HUDEP-2 (cell line): Measurements from ENCODE around the gene VAV2.

Source experiments
- DNase-seq, 76 experiments: peaks; one replicate each; lab custom pipeline; 2025; ENCODE audit not compliant: unreplicated experiment in 76 of 76; lab: John Stamatoyannopoulos, UW

Gene VAV2

GRCh38 chr9:133791735-133792649 lies 200.1 kb downstream of the VAV2 start:
- DNase-seq = no peak

- DNase-seq = no peak
These were observed 201.1 kb downstream of the VAV2 start for GRCh38 chr9:133791069-133791468.

DNA sequence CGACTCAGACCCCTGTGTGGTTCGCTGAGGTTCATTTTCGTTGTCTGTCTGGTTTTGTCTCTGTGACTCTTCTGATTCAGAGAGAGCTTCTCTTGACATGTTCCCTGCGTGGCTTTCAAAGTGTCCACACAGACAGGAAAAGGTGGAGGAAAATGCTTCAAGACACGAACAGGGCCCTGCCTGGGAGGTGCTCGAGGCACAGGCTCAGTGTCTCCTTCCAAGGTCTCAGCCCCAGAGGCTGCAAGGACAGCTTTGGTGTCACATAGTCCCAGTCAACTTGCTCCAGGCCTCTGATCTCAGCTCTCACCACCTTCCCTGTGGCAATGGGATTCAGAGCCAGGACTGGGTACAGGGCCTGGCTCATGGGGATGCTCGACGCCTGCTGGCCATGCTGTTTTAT lies 202.3 kb downstream of the VAV2 start:
- DNase-seq = no peak

DNA sequence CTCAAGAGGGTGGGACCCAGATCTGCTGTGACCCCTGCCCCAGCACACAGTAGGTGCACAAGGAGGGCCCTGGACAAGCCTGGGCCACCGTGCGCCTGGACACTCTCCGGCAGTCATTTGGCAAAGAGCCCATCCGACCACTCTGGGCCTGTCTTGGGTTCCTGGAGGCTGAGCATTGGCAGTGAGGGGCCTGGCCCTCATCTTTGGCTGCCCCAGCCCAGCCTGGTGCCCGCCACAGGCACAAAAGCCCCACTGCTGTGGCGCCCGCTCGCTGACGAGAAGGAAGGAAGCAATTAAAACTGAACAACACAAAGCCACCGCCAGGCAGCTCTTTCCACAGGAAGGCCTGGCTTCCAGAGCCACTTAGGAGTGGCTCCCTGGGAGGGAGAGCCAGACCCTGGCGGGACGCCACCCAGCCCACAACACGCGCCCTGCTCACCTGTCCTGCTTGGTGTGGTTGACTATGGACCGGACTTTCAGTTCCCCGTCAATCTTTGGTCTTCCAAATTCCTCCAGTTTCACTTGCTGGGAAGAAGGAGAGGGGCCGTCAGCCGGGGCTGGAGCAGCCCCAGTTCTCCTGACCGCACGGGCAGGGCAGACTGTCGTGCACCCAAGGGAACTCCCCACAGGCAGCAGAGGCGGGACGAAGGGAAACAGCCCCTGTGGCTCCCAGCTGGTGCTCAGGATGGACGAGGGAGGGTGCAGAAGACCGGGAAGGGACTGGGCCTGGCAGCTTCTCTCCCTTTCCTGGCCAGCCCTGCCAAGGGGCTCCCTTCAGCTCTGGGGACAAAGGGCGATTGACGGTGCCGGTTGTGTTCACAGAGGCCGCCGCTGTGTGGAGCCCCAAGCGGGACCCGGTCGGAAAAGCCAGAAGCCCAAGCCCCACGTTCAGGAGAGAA lies 203.1 kb downstream of the VAV2 start:
- DNase-seq = no peak

GRCh38 chr9:133788045-133788818 lies 203.9 kb downstream of the VAV2 start:
- DNase-seq = no peak

DNA sequence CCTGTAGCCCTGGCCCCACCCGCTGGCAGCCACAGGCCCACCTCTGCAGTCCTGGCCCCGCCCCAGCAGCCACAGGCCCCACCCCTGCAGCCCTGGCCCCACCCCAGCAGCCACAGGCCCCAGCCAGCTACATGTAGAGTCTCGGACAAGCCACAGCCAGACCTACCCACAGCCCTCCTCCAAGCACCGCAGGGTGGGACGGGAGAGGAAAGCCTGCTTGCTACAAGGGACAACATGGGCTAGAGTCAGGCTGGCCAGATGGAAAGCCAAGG lies 204.4 kb downstream of the VAV2 start:
- DNase-seq = peak in 50 of 76 experiments; percentile 6 to 66 (median 40)

- no peak for DNase-seq
These were observed 205.0 kb downstream of the VAV2 start for GRCh38 chr9:133786907-133787753.

- DNase-seq = no peak
These were observed 205.8 kb downstream of the VAV2 start for GRCh38 chr9:133786371-133786753.

GRCh38 chr9:133785753-133786370 lies 206.3 kb downstream of the VAV2 start:
- no peak for DNase-seq

DNA sequence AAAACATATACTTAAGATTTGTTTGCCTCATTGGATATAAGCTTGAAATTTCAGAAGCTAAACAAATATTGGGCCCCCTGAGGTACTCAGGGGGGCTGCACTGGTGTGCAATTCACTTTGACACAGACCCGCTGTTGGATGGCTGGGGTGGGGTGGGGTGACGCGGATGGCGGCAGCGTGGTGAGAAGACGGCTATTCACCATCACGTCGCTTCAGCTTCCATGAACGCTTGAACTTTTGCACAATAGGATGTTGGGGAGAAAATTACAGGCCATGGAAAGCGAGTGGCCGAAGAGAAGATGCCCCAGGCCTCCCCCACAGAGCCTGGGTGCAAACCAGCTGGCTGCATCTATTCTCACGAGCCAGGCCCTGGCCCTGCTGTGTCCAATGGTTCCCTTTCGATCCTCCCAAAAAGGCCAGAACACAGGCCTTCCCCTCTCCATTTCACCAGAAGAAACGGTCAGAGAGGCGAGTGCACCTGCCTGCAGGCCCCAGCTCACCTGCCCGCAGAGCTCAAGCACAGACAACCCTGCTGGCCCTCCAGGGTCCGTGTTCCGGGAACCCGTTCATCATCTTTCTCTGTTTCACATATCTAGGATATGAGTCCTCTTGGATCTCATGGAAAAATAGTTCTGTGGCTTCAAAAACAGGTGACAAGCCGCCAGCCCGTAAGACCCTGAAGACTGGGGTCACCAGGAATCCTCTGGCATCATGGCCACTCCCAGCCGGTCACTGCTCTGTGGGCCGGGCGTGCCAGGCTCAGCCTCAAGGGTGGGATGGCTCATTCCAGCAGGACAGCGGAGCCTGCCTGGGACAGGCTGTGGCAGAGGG lies 207.2 kb downstream of the VAV2 start:
- no peak for DNase-seq

- DNase-seq = no peak
These were observed 208.8 kb downstream of the VAV2 start for GRCh38 chr9:133783331-133783731.

GRCh38 chr9:133782157-133783130 lies 209.7 kb downstream of the VAV2 start:
- peak in 55 of 76 experiments; percentile 2 to 65 (median 31) for DNase-seq

- no peak for DNase-seq
These were observed 210.3 kb downstream of the VAV2 start for GRCh38 chr9:133781828-133782135.

DNA sequence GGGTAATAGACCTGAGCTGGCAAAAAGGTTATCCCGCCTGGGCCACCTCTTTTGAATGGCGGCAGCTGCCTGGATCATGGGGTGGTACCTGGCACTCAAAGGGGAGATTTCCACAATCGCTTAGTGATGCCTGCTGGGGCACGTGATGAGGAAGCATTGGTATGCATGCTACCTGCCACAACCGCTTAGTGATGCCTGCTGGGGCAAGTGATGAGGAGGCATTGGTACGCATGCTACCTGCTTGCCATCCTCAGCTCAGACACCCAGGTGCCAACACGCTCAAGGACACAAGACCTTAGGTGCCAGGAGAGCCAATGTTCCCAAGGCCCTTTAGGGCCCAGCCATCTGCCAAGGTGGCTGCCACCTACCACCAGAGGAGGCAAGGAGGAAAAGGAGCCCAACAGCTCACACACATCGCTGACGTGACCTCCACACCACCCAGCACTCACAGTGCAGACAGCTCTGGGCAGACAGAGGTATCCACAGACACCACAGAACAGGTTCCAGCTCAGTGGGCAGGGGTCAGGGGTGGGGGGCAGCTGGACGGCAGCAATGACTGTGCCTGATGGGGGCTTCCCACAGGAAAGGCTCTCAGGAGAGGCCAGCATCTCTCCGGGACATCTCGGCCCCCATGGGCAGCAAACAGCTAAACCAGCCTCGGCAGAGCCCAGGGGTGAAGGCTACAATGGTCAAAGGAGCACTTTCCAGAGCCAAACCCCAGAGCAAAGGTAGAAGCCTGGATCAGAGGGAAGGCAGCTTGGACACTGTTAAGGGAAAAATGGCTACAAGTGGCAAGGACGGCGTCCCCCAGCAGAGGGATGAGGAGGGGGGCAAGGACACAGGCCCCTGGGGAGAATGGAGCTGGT lies 210.9 kb downstream of the VAV2 start:
- DNase-seq = no peak

DNA sequence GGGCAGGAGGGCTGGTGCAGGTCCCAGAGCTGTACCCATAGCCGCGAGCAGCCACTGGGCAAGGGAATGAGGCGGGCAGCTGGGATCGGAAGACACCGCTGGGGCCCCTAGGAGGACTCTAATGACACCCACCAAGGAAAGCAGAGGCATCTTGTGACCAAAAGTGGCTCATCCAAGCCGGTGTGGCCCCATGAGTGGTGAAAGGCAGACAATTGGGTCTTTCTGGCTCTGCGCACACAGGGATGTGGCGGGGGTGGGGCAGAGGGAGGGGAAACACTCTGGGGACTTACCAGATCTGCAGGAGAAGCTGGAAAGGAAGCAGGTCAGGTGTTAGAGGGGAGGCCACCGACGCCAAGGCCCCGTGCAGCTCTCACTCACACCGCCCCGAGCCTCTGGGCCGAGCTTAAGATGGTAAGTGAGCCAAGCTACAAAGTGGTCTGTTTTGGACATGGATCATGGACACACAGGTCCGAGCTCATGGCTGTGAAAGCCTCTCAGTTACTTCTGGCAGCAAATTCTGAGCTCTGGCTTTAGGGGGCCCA lies 211.6 kb downstream of the VAV2 start:
- DNase-seq = no peak

DNA sequence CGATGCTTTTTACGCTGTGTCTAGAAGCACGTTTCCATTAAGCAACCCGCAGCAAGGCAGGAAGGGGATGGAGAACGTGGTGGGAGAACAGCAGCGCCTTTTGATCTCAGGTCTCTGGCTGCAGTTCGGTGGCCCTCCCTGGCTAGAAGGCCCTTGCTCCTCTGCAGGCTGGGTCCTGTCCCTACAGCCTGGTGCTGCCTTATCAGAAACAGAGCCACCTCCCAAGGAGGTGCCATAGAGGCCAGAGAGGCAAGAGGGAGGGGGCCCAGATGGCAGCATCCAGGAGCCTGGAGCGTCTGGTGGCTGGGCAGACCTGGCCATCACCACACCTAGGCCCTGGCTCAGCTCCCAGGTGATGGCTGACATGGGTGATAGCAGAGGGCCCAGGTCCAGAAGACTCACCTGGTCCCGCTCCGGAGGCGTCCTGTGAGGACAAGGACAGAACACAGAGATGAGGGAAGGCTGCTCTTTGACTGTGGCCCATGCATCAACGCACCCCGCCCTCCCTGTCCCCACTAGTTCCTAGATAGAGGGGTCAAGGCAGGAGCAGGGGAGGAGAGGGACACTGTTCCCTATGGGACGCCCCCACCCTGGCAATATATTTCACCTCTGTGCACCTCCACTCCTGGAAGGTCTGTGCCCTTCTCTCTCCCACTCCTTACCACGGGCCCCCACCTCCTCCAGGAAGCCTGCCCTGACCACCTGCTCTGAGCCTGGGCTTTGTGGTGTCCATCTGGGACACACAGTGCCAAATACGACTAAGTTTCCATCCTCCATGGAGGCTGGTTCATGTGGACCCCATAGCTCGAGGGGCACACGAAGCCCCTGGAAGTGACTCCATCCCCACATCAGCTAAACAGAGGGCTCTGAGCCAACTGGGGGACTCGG lies 212.4 kb downstream of the VAV2 start:
- DNase-seq = no peak
